Sigmoid colon (tissue), 4 donors: Measurements from ENCODE around the gene DGCR6L.
"Not testable (repeated sequence)": the region's sequence is repeated elsewhere in the genome, so short reads cannot be mapped to it uniquely, and the experiment has no call there.

ENCODE experiments used
- EP300 ChIP-seq, 4 donors: sonication (generic); formaldehyde crosslinking; IDR thresholded peaks; one replicate each; pipeline ENCODE4 v1.6.1; 2017; ENCODE audit warnings: antibody characterized with exemption in 4 of 4
- POLR2A ChIP-seq, 2 donors: fragments of 450-650 bp; IDR thresholded peaks; one replicate each; pipeline ENCODE4 v1.6.1; 2016; ENCODE audit warnings: antibody characterized with exemption in 2 of 2, mild to moderate bottlenecking in 2 of 2, moderate library complexity in 2 of 2
- POLR2AphosphoS5 ChIP-seq, 4 donors: sonication (generic); formaldehyde crosslinking; IDR thresholded peaks; one replicate each; pipeline ENCODE4 v1.6.1; 2017; ENCODE audit warnings: antibody characterized with exemption in 4 of 4
- TF ChIP-seq, protein P1 (sequence below), 4 experiments: fragments of 450-650 bp in 3 of 4; fragments of 200-600 bp in 1 of 4; IDR thresholded peaks; one replicate each; pipeline ENCODE4 v1.5.1; 2016 to 2019; ENCODE audit warnings: antibody characterized with exemption in 4 of 4, mild to moderate bottlenecking in 3 of 4, moderate library complexity in 2 of 4

DNA sequence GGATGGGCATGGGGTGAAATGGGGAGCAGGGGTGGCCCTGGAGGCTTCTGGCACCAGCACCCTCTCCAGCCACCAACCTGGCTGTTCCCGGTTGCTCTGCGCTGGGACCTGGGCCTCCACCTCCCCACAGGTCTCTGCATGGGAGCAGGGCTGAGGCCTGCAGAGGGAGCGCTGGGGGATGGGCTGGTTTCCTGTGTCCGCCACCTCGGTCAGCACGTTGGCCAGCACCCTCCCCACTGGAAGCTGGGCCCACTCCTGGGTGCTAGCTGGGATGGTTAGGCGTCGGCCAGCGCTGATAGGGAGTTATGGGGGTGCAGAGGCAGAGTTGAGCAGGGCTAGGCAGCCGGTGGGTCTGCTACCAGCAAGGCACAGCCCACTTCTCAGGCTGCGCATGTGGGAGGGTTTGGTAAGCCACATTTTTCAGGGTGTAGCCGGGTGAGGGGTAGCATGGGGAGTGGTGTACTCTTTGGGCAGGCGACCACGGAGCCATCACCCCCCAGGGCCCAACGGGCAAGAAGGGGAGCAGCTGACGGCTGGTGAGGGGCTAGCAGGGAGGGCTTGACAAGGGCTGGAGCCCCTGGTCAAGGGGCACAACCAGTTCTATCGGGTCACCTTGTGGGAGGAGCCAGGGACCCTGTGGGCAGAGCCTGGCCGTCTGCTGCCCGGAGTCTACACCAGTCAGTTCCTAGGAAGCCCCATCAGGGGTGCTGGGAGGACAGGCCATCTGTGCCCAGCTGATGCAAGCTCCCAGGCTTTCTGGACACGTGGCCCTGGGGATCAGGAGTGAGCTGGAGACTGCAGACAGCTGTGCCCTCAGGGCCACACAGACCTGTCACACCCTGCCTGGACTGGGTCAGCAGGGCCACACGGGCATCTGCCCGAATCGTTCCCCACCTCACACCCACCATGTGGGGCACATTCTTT, 49.4 kb downstream of the DGCR6L start:
- TF ChIP-seq, protein P1, sequence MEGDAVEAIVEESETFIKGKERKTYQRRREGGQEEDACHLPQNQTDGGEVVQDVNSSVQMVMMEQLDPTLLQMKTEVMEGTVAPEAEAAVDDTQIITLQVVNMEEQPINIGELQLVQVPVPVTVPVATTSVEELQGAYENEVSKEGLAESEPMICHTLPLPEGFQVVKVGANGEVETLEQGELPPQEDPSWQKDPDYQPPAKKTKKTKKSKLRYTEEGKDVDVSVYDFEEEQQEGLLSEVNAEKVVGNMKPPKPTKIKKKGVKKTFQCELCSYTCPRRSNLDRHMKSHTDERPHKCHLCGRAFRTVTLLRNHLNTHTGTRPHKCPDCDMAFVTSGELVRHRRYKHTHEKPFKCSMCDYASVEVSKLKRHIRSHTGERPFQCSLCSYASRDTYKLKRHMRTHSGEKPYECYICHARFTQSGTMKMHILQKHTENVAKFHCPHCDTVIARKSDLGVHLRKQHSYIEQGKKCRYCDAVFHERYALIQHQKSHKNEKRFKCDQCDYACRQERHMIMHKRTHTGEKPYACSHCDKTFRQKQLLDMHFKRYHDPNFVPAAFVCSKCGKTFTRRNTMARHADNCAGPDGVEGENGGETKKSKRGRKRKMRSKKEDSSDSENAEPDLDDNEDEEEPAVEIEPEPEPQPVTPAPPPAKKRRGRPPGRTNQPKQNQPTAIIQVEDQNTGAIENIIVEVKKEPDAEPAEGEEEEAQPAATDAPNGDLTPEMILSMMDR (IDR thresholded peaks at IDR 0.05) = not testable (repeated sequence)
- TF ChIP-seq POLR2AphosphoS5, POLR2A, EP300 (IDR thresholded peaks at IDR 0.05): not testable (repeated sequence)
